Body of pancreas (tissue), 4 donors: Measurements from ENCODE around the gene USP35. TPM values are rescaled to one million over a fixed set of nuclear protein-coding genes. Genes with fewer than 3 reads are reported as not detected.

Experiments
- ATAC-seq: fragments of 150-250 bp; one replicate; pipeline ENCODE4 v1.9.1; 2016
- DNase-seq, 4 donors: peaks; one replicate each; pipeline ENCODE4 v3.0.0-alpha.2; 2019
- H3K27ac ChIP-seq, 4 donors: fragments of 200-600 bp; sonication (generic); 1 replicate in 3 of 4; 2 replicates in 1 of 4; pipeline versions ENCODE4 v1.5.1 to v1.6.1; 2016 to 2019; ENCODE audit warnings: mild to moderate bottlenecking in 1 of 4, mixed read lengths in 1 of 4, moderate library complexity in 1 of 4
- H3K27me3 ChIP-seq, 2 donors: fragments of 200-600 bp; sonication (generic); one replicate each; pipeline ENCODE4 v1.6.0; 2016; ENCODE audit warnings: mild to moderate bottlenecking in 1 of 2
- H3K36me3 ChIP-seq, 2 donors: fragments of 200-600 bp; sonication (generic); replicated peaks in 1 of 2; 2 replicates each; pipeline ENCODE4 v1.5.1; 2016; ENCODE audit warnings: low read depth in 2 of 2; ENCODE audit not compliant: insufficient read depth in 1 of 2
- H3K4me1 ChIP-seq: fragments of 200-600 bp; sonication (generic); one replicate; pipeline ENCODE4 v1.6.0; 2016
- H3K4me3 ChIP-seq, 2 donors: fragments of 200-600 bp; sonication (generic); 1 replicate in 1 of 2; 2 replicates in 1 of 2; pipeline ENCODE4 v1.5.1; 2016 to 2019
- H3K9me3 ChIP-seq, 3 donors: fragments of 200-600 bp; sonication (generic); 1 replicate in 2 of 3; 2 replicates in 1 of 3; pipeline ENCODE4 v1.5.1; 2016
- CTCF ChIP-seq, 7 experiments: fragments of 450-650 bp in 4 of 7; fragments of 200-600 bp in 3 of 7; sonication (generic) in 3 of 7; IDR thresholded peaks; one replicate each; pipeline ENCODE4 v1.5.1; 2016 to 2019; ENCODE audit warnings: antibody characterized with exemption in 7 of 7
- POLR2A ChIP-seq, 3 donors: fragments of 450-650 bp; IDR thresholded peaks; one replicate each; pipeline ENCODE4 v1.6.1; 2016; ENCODE audit warnings: antibody characterized with exemption in 3 of 3, mild to moderate bottlenecking in 2 of 3
- WGBS, 2 donors: methylation state at CpG; one replicate each; pipeline ENCODE4 v1.1.5; 2017; 5-methylcytosine and 5-hydroxymethylcytosine counted together
- intact Hi-C: fragments of 100-400 bp; cut with DNase I; formaldehyde crosslinking; loops from one replicate; pipeline ENCODE4 v1.15.1; 2023
- total RNA-seq, 2 donors: library from RNA; depleted of rRNA; stranded (reverse); fragments of >200 nt; gene quantifications; one replicate each; pipeline ENCODE4 v1.1.0, GENCODE V29; 2016

Gene USP35
- total RNA-seq, 2 donors from 2014 or later, result 8.6 to 11.2 TPM

- WGBS, 2 donors, result 56 to 70% methylated on average over 3 of the region's 3 CpGs
- peak overlapping the region in 2 of 4 donors; percentile 69 to 78 for H3K27ac ChIP-seq
- H3K4me3 ChIP-seq, result no peak overlapping the region
- DNase-seq (peak in 1 of 4 donors; percentile 14), ATAC-seq (no peak)
- intact Hi-C loops, result no loop called here
- no peaks in the 10 kb centered on the region for H3K27me3 ChIP-seq
- no peak for TF ChIP-seq POLR2A (IDR thresholded peaks at IDR 0.05)
- H3K9me3 ChIP-seq, result no peaks in the 10 kb centered on the region
- peaks cover 48% of the 10 kb centered on the region for H3K4me1 ChIP-seq
- no peaks in the 10 kb centered on the region for H3K36me3 ChIP-seq
Observed at GRCh38 chr11:78194490-78194889, 5.8 kb downstream of the USP35 start.

GRCh38 chr11:78195917-78196560 is 7.3 kb downstream of the USP35 start:
- no peaks in the 10 kb centered on the region for H3K9me3 ChIP-seq
- no peaks in the 10 kb centered on the region for H3K36me3 ChIP-seq
- ATAC-seq (no peak), DNase-seq (peak in 1 of 4 donors; percentile 4)
- intact Hi-C loops, result no loop called here
- no peak overlapping the region for H3K27ac ChIP-seq
- WGBS, 2 donors, result 61 to 85% methylated on average over 32 to 46 of the region's 60 CpGs
- no peak for TF ChIP-seq POLR2A (IDR thresholded peaks at IDR 0.05)
- no peak for TF ChIP-seq CTCF (IDR thresholded peaks at IDR 0.05)
- H3K27me3 ChIP-seq, result no peaks in the 10 kb centered on the region
- H3K4me3 ChIP-seq, result no peak overlapping the region
- H3K4me1 ChIP-seq, result peaks cover 33% of the 10 kb centered on the region

- Histone ChIP-seq H3K27ac (no peak overlapping the region), H3K4me1 (peaks cover 27% of the 10 kb centered on the region), H3K36me3 (no peaks in the 10 kb centered on the region), H3K9me3 (no peaks in the 10 kb centered on the region), H3K4me3 (no peak overlapping the region), H3K27me3 (no peaks in the 10 kb centered on the region)
- TF ChIP-seq POLR2A (IDR thresholded peaks at IDR 0.05), result no peak
- no peak for TF ChIP-seq CTCF (IDR thresholded peaks at IDR 0.05)
- ATAC-seq (no peak), DNase-seq (peak in 1 of 4 donors; percentile 3)
- intact Hi-C loops, result no loop called here
- WGBS, 2 donors, result 85 to 98% methylated on average over 27 to 40 of the region's 40 CpGs
Observed at GRCh38 chr11:78196661-78197091, 8.0 kb downstream of the USP35 start.

DNA sequence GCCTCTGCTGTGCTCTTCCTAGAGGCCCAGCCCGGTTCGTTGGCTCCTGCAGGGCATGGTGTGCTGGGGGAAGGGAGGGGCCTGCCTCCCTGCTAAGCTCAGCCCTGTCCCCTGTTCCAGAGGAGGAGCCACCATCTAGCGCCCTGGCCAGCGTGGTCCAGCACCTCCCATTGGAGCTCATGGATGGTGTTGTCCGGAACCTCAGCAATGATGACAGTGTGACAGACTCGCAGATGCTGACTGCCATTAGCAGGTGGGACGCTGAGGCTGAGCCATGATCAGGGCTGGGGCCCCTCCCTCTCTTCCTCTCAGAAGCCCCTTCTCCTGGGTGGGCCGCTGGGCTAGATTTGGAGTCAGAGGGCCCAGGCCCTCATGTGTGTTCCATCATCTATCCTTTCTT is 9.1 kb downstream of the USP35 start:
- Histone ChIP-seq H3K27ac (no peak overlapping the region), H3K9me3 (no peaks in the 10 kb centered on the region), H3K4me3 (no peak overlapping the region), H3K4me1 (peaks cover 16% of the 10 kb centered on the region), H3K27me3 (no peaks in the 10 kb centered on the region), H3K36me3 (no peaks in the 10 kb centered on the region)
- ATAC-seq, result no peak
- WGBS, 2 donors, result 92 to 100% methylated on average over 4 to 8 of the region's 8 CpGs
- no peak for DNase-seq
- TF ChIP-seq POLR2A (IDR thresholded peaks at IDR 0.05) (no peak), CTCF (IDR thresholded peaks at IDR 0.05) (no peak)
- intact Hi-C loops, result no loop called here

DNA sequence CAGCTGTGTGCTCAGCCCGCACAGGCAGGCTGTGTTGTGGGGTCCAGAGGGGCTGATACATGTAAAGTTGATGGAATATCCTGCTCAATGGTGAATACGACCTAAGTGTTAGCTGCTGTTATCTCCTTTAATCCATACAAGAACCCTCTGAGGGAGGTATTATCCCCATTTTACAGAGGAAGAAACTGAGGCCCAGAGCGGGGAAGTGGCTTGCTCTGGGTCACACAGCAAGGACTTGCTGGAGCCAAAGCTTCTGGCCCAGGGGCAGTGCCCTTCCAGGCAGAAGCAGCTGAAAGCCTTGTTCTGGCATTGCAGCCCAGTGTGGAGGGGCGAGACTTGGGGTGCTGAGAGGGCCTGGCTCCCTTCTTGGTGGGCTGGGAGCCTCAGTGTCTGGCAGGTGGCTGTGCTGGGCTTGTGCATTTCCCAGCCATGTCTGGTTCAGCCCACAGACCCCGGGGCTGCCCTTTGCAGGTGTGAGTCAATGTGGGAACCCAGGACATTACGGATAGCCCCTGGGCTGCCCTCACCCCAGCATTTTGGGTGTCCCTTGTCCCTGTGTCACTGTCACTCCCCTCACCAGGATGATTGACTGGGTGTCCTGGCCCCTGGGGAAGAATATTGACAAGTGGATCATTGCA is 10.4 kb downstream of the USP35 start:
- no peak for TF ChIP-seq CTCF (IDR thresholded peaks at IDR 0.05)
- TF ChIP-seq POLR2A (IDR thresholded peaks at IDR 0.05), result no peak
- no peak for DNase-seq

More for the DNA sequence above, 10.4 kb downstream of the USP35 start:
- Histone ChIP-seq H3K36me3 (no peaks in the 10 kb centered on the region), H3K27ac (no peak overlapping the region), H3K27me3 (no peaks in the 10 kb centered on the region), H3K9me3 (no peaks in the 10 kb centered on the region), H3K4me3 (no peak overlapping the region), H3K4me1 (peaks cover 10% of the 10 kb centered on the region)
- intact Hi-C loops, result no loop called here
- ATAC-seq, result no peak
- 93 to 95% methylated on average over 5 to 6 of the region's 6 CpGs for WGBS, 2 donors
